A549 (cell line): ENCODE measurements around the gene OTC.

Experiments
- CEBPB ChIP-seq, 2 experiments: fragments of >200 bp in 1 of 2; sonication (Bioruptor Twin) in 1 of 2; formaldehyde crosslinking in 1 of 2; IDR thresholded peaks; 2 replicates each; pipeline ENCODE4 v1.6.1; 2012 to 2016
- CTCF ChIP-seq: fragments of >200 bp; sonication (Bioruptor Twin); formaldehyde crosslinking; IDR thresholded peaks from 3 replicates; pipeline ENCODE4 v1.5.1; 2016
- EP300 ChIP-seq, 2 experiments: fragments of >200 bp; sonication (Bioruptor Twin); formaldehyde crosslinking; IDR thresholded peaks; 2 replicates in 1 of 2; 3 replicates in 1 of 2; pipeline ENCODE4 v1.6.1; 2016 to 2017
- JUN ChIP-seq, 2 experiments: fragments of >200 bp; sonication (Bioruptor Twin); formaldehyde crosslinking; IDR thresholded peaks; 2 replicates in 1 of 2; 3 replicates in 1 of 2; pipeline ENCODE4 v1.6.1; 2016 to 2017
- MAFK ChIP-seq: fragments of 450-650 bp; IDR thresholded peaks from 2 replicates; pipeline ENCODE4 v1.6.1; 2014; ENCODE audit not compliant: partially characterized antibody
- MYC ChIP-seq: IDR thresholded peaks from 2 replicates; pipeline ENCODE4 v1.6.1; 2012; ENCODE audit warnings: mild to moderate bottlenecking, inconsistent platforms, low read length, improper control_type of control experiment, borderline replicate concordance
- POLR2A ChIP-seq: IDR thresholded peaks from 2 replicates; pipeline ENCODE4 v1.6.1; 2012; ENCODE audit warnings: mild to moderate bottlenecking, low read length
- POLR2AphosphoS2 ChIP-seq: conservative IDR thresholded peaks from 2 replicates; pipeline ENCODE4 v1.6.1; 2012; ENCODE audit warnings: low read length, improper control_type of control experiment, inconsistent platforms
- RARB ChIP-seq: fragments of 250-450 bp; sonication (Bioruptor Pico); IDR thresholded peaks from 2 replicates; pipeline ENCODE4 v1.8.0; 2021; ENCODE audit warnings: mild to moderate bottlenecking, moderate library complexity
- TF ChIP-seq, protein P1 (sequence below): fragments of 450-650 bp; IDR thresholded peaks from 2 replicates; pipeline ENCODE4 v1.6.1; 2014; ENCODE audit warnings: antibody characterized with exemption

GRCh38 chrX:38437093-38437492 lies 84.7 kb downstream of the OTC start:
- no peak for TF ChIP-seq RARB (CRISPR knock-in tag)
- no peak for TF ChIP-seq JUN (IDR thresholded peaks at IDR 0.05)
- no peak for TF ChIP-seq CTCF
- no peak for TF ChIP-seq CEBPB (IDR thresholded peaks at IDR 0.05)
- TF ChIP-seq, protein P1, sequence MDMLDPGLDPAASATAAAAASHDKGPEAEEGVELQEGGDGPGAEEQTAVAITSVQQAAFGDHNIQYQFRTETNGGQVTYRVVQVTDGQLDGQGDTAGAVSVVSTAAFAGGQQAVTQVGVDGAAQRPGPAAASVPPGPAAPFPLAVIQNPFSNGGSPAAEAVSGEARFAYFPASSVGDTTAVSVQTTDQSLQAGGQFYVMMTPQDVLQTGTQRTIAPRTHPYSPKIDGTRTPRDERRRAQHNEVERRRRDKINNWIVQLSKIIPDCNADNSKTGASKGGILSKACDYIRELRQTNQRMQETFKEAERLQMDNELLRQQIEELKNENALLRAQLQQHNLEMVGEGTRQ = no peak
- no peak for TF ChIP-seq MYC
- no peak for TF ChIP-seq POLR2AphosphoS2
- no peak for TF ChIP-seq POLR2A
- TF ChIP-seq MAFK = no peak
- TF ChIP-seq EP300 (IDR thresholded peaks at IDR 0.05) = no peak
